Loucy (cell line): ENCODE measurements around the gene CGB1.
"Not testable (repeated sequence)": the region's sequence is repeated elsewhere in the genome, so short reads cannot be mapped to it uniquely, and the experiment has no call there.

Source experiments
- H2AFZ ChIP-seq: fragments of 200-600 bp; sonication (generic); 2 replicates; pipeline ENCODE4 v1.6.0; 2016; ENCODE audit warnings: antibody characterized with exemption, mild to moderate bottlenecking, low read length, moderate library complexity
- H3F3A ChIP-seq: fragments of 200-600 bp; 2 replicates; pipeline ENCODE4 v1.6.0; 2016; ENCODE audit warnings: antibody characterized with exemption, low read depth, mild to moderate bottlenecking
- H3K27me3 ChIP-seq: fragments of 200-600 bp; sonication (generic); 2 replicates; pipeline ENCODE4 v1.6.1; 2014; ENCODE audit warnings: low read length, mild to moderate bottlenecking; ENCODE audit not compliant: insufficient read depth, poor library complexity, severe bottlenecking
- H3K36me3 ChIP-seq: fragments of 200-600 bp; sonication (generic); 2 replicates; pipeline ENCODE4 v1.6.1; 2016; ENCODE audit warnings: low read length; ENCODE audit not compliant: insufficient read depth
- H3K4me1 ChIP-seq: fragments of 200-600 bp; sonication (generic); 2 replicates; pipeline ENCODE4 v1.5.1; 2014; ENCODE audit warnings: low read length, mild to moderate bottlenecking; ENCODE audit not compliant: insufficient read depth, poor library complexity, severe bottlenecking
- H3K4me2 ChIP-seq: fragments of 200-600 bp; sonication (generic); 2 replicates; pipeline ENCODE4 v1.6.0; 2014; ENCODE audit warnings: antibody characterized with exemption, low read length, low read depth, mild to moderate bottlenecking; ENCODE audit not compliant: poor library complexity, severe bottlenecking
- H3K4me3 ChIP-seq: fragments of 200-600 bp; sonication (generic); 2 replicates; pipeline ENCODE4 v1.5.1; 2014; ENCODE audit warnings: low read length, mild to moderate bottlenecking, mixed read lengths; ENCODE audit not compliant: poor library complexity, severe bottlenecking
- H3K79me2 ChIP-seq: fragments of 200-600 bp; sonication (generic); 2 replicates; pipeline ENCODE4 v1.6.1; 2014; ENCODE audit warnings: low read length; ENCODE audit not compliant: insufficient read depth
- H3K9ac ChIP-seq: fragments of 200-600 bp; sonication (generic); 2 replicates; pipeline ENCODE4 v1.6.0; 2014; ENCODE audit warnings: mild to moderate bottlenecking, low read depth, low read length, moderate library complexity; ENCODE audit not compliant: poor library complexity, severe bottlenecking
- H3K9me2 ChIP-seq: fragments of 200-600 bp; sonication (generic); replicated peaks from 2 replicates; pipeline ENCODE4 v1.6.1; 2016; ENCODE audit warnings: low read depth, low read length, mixed read lengths
- H3K9me3 ChIP-seq: fragments of 200-600 bp; sonication (generic); 2 replicates; pipeline ENCODE4 v1.6.1; 2014; ENCODE audit warnings: mild to moderate bottlenecking, antibody characterized with exemption, low read length, low read depth; ENCODE audit not compliant: insufficient read depth
- H4K20me1 ChIP-seq: fragments of 200-600 bp; sonication (generic); 2 replicates; pipeline ENCODE4 v1.6.0; 2014; ENCODE audit warnings: antibody characterized with exemption, low read length, mild to moderate bottlenecking; ENCODE audit not compliant: insufficient read depth, poor library complexity, severe bottlenecking
- EZH2phosphoT487 ChIP-seq: fragments of 200-600 bp; IDR thresholded peaks from 2 replicates; pipeline ENCODE4 v1.6.1; 2018; ENCODE audit warnings: antibody characterized with exemption, mild to moderate bottlenecking, moderate library complexity, borderline replicate concordance
- TF ChIP-seq, protein P1 (sequence below): fragments of 200-600 bp; sonication (generic); conservative IDR thresholded peaks from 2 replicates; pipeline ENCODE4 v1.5.1; 2014; ENCODE audit warnings: mild to moderate bottlenecking, antibody characterized with exemption, low read length

The CGB1 gene

DNA sequence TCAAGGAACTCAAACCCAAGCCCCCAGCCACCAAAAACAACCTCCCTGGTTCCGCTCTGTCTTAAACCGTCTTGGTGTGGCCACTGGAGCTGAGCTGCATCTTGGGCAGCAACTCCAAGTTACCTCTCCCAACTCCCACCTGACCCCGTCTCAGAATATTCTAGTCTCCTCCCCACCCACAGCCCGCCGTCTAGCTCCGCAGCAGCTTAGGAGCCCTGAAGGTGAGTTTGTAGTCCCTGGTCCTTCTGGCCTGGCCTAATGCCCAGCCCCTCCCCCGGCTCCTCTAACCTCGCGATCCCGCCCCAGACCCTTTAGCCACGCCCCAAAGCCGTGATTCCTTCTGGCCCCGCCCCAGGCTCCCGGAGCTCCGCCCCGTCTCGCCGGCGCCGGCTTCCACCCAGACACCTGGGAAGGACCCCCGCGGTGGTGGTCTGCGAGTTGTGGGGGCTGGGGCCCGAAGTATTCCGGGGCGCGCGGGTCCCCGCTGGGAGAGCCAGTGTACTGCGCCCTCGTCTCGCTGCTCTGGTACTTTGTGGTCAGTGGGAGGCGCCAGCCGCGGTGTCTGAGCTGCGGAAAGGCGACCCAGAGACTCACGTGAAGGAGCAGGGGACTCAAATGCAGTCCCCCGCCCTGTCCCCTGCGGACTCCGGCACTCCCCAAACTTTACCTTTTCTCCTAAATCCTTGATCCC is 17.3 kb downstream of the CGB1 start:
- no peaks in the 10 kb centered on the region for H3K79me2 ChIP-seq
- H3K27me3 ChIP-seq = no peaks in the 10 kb centered on the region
- H3F3A ChIP-seq = no peaks in the 10 kb centered on the region
- H3K36me3 ChIP-seq = peaks cover 18% of the 10 kb centered on the region; the same call in 1 of the 2 replicates
- H3K4me3 ChIP-seq = no peak overlapping the region
- TF ChIP-seq, protein P1, sequence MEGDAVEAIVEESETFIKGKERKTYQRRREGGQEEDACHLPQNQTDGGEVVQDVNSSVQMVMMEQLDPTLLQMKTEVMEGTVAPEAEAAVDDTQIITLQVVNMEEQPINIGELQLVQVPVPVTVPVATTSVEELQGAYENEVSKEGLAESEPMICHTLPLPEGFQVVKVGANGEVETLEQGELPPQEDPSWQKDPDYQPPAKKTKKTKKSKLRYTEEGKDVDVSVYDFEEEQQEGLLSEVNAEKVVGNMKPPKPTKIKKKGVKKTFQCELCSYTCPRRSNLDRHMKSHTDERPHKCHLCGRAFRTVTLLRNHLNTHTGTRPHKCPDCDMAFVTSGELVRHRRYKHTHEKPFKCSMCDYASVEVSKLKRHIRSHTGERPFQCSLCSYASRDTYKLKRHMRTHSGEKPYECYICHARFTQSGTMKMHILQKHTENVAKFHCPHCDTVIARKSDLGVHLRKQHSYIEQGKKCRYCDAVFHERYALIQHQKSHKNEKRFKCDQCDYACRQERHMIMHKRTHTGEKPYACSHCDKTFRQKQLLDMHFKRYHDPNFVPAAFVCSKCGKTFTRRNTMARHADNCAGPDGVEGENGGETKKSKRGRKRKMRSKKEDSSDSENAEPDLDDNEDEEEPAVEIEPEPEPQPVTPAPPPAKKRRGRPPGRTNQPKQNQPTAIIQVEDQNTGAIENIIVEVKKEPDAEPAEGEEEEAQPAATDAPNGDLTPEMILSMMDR = no peak; the same call in 1 of the 2 replicates
- TF ChIP-seq EZH2phosphoT487 = no peak
- H2AFZ ChIP-seq = no peak overlapping the region
- H3K9ac ChIP-seq = no peak overlapping the region
- no peaks in the 10 kb centered on the region for H4K20me1 ChIP-seq
- no peak overlapping the region for H3K4me2 ChIP-seq
- H3K9me3 ChIP-seq = no peaks in the 10 kb centered on the region
- H3K4me1 ChIP-seq = peaks cover 7% of the 10 kb centered on the region
- no peaks in the 10 kb centered on the region for H3K9me2 ChIP-seq

DNA sequence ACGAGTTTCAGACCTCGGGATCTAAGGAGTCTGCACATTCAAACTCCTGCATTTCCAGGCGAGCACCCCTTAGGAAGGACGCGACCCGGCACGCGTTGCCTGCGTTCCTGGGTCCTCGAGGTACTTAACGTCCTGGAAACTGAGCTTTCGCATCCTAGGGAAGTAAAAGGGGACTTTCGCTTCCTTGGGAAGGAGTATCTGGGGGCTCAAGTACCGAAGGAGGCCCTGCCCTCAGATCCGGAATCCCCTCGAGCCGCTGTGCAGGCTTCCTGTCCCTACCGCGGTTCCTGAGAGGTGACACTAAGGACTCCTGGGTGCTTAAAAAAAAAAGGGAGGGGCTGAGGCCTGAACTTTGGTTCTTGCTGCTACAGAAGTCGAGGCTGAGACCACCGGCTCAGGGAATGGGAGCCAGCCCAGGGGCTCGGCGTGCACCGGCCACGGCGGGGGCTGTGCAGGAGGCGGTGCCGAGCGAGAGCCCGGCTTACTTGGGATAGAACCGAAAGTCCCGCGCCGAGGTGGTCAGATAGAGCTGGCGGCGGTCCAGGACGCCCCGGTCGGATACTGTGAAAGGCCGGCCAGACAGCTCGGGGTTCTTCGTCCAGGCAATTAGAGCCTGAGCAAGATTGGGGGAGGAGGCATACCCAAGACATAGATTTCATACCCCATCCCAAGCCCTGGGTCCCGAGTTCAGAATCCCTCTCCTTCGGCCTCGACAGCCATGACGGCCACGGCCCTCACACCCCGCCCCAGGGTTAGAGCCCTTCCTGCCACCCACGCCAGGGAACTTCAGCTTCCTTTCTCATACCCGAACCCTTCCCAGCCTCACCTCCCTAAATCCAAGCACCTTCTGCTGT is 18.1 kb downstream of the CGB1 start:
- H3K36me3 ChIP-seq = peaks cover 20% of the 10 kb centered on the region; the same call in 1 of the 2 replicates
- not testable (repeated sequence) for H3K4me3 ChIP-seq, H3K9me3 ChIP-seq, H3K4me2 ChIP-seq, H2AFZ ChIP-seq, H4K20me1 ChIP-seq, H3K79me2 ChIP-seq, H3K9ac ChIP-seq, H3F3A ChIP-seq, H3K27me3 ChIP-seq, H3K9me2 ChIP-seq, H3K4me1 ChIP-seq

DNA sequence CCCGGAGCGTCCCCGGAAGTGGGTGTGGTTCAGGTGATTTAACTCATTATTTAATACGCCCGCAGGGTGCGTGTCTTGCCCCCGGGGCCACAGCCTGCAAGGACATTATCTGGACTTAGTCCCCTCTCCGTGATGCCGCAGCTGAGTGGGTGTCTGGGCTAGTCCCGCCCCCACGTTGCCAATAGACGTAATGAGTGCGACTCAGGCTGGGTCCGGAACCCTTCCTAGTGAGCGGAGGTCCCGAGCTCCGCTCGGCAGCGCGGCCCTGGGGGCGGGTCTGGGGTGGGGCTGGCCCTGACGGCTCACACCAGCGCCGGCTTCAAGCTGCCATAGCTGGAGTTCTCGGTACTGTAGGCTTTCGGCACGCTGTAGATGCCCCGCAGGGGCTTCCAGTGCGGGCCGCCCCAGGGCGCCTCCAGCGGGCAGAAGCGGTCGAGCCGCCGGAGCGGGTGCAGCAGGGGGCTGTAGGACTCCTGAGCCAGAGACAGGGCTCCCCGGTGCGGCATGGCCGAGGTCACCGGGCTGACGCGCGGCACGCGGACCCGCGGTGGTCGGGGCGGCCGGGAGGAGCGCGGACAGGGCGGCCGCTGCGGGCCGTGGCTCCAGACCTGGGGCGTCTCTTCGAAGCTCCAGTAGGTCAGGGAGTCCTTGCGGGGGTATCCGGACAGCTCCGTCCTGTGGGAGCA is 18.9 kb downstream of the CGB1 start:
- H3F3A ChIP-seq = no peaks in the 10 kb centered on the region
- no peaks in the 10 kb centered on the region for H3K9me3 ChIP-seq
- H3K4me2 ChIP-seq = no peak overlapping the region
- no peak overlapping the region for H3K9ac ChIP-seq
- H2AFZ ChIP-seq = no peak overlapping the region
- H3K27me3 ChIP-seq = no peaks in the 10 kb centered on the region
- no peak for TF ChIP-seq EZH2phosphoT487
- TF ChIP-seq, protein P1 = no peak; the same call in 1 of the 2 replicates
- no peaks in the 10 kb centered on the region for H3K79me2 ChIP-seq
- no peaks in the 10 kb centered on the region for H3K9me2 ChIP-seq
- H3K4me1 ChIP-seq = peaks cover 7% of the 10 kb centered on the region
- no peaks in the 10 kb centered on the region for H4K20me1 ChIP-seq
- H3K36me3 ChIP-seq = peaks cover 20% of the 10 kb centered on the region; the same call in 1 of the 2 replicates
- no peak overlapping the region for H3K4me3 ChIP-seq
